DND-41 (cell line): ENCODE measurements around the gene KNDC1.

Source experiments
- ATAC-seq: fragments of 200-7000 bp; cut with Tn5 transposase; 3 replicates; pipeline ENCODE4 v1.9.1; 2021; ENCODE audit warnings: low read depth; ENCODE audit not compliant: insufficient read depth
- DNase-seq: peaks from one replicate; pipeline ENCODE4 v3.0.0-alpha.2; 2020
- H2AFZ ChIP-seq: 2 replicates; pipeline ENCODE4 v1.6.0; 2012; ENCODE audit warnings: low read depth, low read length
- H3K27ac ChIP-seq: 2 replicates; pipeline ENCODE4 v1.5.1; 2012; ENCODE audit warnings: low read length, inconsistent platforms
- H3K27me3 ChIP-seq: fragments of 200-600 bp; sonication (generic); 2 replicates; pipeline ENCODE4 v1.6.0; 2012; ENCODE audit warnings: low read length, mild to moderate bottlenecking, inconsistent platforms; ENCODE audit not compliant: insufficient read depth, poor library complexity
- H3K36me3 ChIP-seq: 2 replicates; pipeline ENCODE4 v1.5.1; 2012; ENCODE audit warnings: low read length, inconsistent platforms; ENCODE audit not compliant: insufficient read depth
- H3K4me1 ChIP-seq: 2 replicates; pipeline ENCODE4 v1.5.1; 2012; ENCODE audit warnings: mild to moderate bottlenecking, low read length; ENCODE audit not compliant: insufficient read depth
- H3K4me2 ChIP-seq: 2 replicates; pipeline ENCODE4 v1.6.0; 2012; ENCODE audit warnings: mild to moderate bottlenecking, moderate library complexity, low read length, inconsistent platforms; ENCODE audit not compliant: insufficient read depth
- H3K4me3 ChIP-seq, 2 experiments: fragments of 200-600 bp in 1 of 2; shearing (Covaris generic) in 1 of 2; 2 replicates each; pipeline ENCODE4 v1.5.1; 2012 to 2016; ENCODE audit warnings: inconsistent platforms in 2 of 2, low read length in 2 of 2, mild to moderate bottlenecking in 2 of 2, low read depth in 1 of 2, moderate library complexity in 1 of 2
- H3K79me2 ChIP-seq: 2 replicates; pipeline ENCODE4 v1.6.0; 2012; ENCODE audit warnings: low read length, inconsistent platforms; ENCODE audit not compliant: insufficient read depth
- H3K9ac ChIP-seq: 2 replicates; pipeline ENCODE4 v1.6.0; 2012; ENCODE audit warnings: low read depth, mild to moderate bottlenecking, inconsistent platforms, low read length, moderate library complexity
- H3K9me3 ChIP-seq: 2 replicates; pipeline ENCODE4 v1.5.1; 2012; ENCODE audit warnings: low read length, moderate library complexity, mild to moderate bottlenecking, inconsistent platforms; ENCODE audit not compliant: insufficient read depth, severe bottlenecking
- H4K20me1 ChIP-seq: 2 replicates; pipeline ENCODE4 v1.6.0; 2012; ENCODE audit warnings: low read length; ENCODE audit not compliant: insufficient read depth
- EZH2 ChIP-seq: IDR thresholded peaks from 3 replicates; pipeline ENCODE4 v1.6.1; 2012; ENCODE audit warnings: borderline replicate concordance, low read depth, mild to moderate bottlenecking, moderate library complexity, low read length, inconsistent platforms; ENCODE audit not compliant: severe bottlenecking
- TF ChIP-seq, protein P1 (sequence below): IDR thresholded peaks from 2 replicates; pipeline ENCODE4 v1.5.1; 2012; ENCODE audit warnings: borderline replicate concordance, low read length, moderate library complexity, mild to moderate bottlenecking; ENCODE audit not compliant: poor library complexity, severe bottlenecking; ENCODE audit errors: extremely low read depth

The KNDC1 gene

DNA sequence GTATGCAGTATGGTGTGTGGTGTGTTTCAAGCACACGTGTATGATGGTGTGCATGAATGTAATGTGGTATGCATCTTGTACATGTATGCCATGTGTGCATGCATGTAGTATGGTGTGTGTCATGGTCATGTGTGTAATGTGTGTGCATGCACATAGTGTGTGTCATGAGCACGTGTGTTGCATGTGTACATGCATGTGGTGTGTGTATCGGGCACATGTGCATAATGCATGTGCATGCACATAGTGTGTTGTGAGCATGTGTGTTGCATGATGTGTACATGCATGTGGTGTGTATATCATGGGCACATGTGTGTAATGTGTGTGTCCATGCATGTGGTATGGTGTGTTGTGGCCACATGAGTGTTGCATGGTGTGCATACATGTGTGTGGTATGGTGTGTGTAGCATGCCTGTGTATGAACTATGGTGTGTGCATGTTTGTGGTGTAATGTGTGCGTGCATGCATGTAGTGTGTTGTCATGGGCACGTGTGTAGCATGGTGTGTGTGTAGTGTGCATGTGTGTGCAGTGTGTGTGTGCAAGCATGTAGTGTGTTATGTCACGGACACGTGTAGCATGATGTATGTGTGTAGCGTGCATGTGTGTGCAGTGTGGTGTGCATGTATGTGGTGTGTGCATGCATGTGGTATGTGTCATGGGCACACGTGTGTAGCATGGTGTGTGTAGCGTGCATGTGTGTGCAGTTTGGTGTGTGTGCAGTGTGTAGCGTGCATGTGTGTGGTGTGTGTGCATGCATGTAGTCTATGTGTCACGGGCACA is 17.6 kb downstream of the KNDC1 start:
- Histone ChIP-seq H3K4me3 (no peak overlapping the region), H3K9me3 (peaks cover 10% of the 10 kb centered on the region), H3K9ac (no peak overlapping the region), H3K27me3 (no peaks in the 10 kb centered on the region), H3K79me2 (no peaks in the 10 kb centered on the region), H3K4me1 (no peaks in the 10 kb centered on the region), H4K20me1 (no peaks in the 10 kb centered on the region), H2AFZ (no peak overlapping the region), H3K4me2 (no peak overlapping the region), H3K36me3 (no peaks in the 10 kb centered on the region), H3K27ac (no peak overlapping the region)
- no peak for TF ChIP-seq EZH2
- TF ChIP-seq, protein P1, sequence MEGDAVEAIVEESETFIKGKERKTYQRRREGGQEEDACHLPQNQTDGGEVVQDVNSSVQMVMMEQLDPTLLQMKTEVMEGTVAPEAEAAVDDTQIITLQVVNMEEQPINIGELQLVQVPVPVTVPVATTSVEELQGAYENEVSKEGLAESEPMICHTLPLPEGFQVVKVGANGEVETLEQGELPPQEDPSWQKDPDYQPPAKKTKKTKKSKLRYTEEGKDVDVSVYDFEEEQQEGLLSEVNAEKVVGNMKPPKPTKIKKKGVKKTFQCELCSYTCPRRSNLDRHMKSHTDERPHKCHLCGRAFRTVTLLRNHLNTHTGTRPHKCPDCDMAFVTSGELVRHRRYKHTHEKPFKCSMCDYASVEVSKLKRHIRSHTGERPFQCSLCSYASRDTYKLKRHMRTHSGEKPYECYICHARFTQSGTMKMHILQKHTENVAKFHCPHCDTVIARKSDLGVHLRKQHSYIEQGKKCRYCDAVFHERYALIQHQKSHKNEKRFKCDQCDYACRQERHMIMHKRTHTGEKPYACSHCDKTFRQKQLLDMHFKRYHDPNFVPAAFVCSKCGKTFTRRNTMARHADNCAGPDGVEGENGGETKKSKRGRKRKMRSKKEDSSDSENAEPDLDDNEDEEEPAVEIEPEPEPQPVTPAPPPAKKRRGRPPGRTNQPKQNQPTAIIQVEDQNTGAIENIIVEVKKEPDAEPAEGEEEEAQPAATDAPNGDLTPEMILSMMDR = no peak
- ATAC-seq = no peak
- no peak for DNase-seq

DNA sequence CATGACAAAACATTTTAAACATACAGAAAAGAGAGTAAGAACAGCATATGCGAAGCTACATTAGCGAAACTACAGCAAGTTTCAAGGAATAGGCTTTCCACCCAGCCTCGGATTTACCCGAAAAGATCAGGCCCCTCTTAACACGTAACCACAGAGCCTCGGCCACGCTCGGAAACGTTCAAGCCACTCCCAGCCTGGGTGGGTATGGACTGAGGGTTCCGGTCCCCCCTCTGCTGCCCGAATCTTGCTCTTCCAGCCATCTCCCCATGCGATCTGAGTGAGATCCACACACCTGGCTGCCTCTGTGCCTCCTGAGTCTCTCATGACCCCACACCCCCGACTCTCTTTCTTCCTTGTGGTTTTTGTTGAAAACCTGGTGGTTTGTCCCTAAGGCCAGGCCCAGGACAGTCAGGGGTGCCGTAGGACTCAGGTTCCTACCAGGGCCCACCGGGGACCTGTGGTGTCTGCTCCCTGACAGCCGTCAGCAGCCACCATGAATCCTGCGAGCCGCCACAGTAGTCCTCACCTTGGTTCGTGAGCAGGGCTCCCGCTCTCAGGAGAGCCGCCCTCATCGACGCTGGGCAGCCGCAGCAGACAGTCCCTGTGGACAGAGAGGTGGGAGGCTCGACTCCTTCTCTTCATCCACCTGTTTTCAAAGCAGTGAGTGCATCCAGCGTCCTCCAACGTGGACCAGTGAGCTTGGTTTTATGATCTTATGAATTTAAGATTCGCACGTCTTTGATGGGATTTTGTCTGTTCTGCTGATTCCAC is 18.5 kb downstream of the KNDC1 start:
- H3K27ac ChIP-seq = no peak overlapping the region
- no peak for ATAC-seq
- H3K27me3 ChIP-seq = no peaks in the 10 kb centered on the region
- H3K36me3 ChIP-seq = no peaks in the 10 kb centered on the region
- H2AFZ ChIP-seq = no peak overlapping the region
- no peaks in the 10 kb centered on the region for H3K4me1 ChIP-seq
- no peaks in the 10 kb centered on the region for H3K79me2 ChIP-seq
- no peak overlapping the region for H3K4me2 ChIP-seq
- no peak for TF ChIP-seq EZH2
- TF ChIP-seq, protein P1 = no peak
- no peak overlapping the region for H3K4me3 ChIP-seq
- DNase-seq = no peak
- H3K9me3 ChIP-seq = peaks cover 10% of the 10 kb centered on the region
- H3K9ac ChIP-seq = no peak overlapping the region
- no peaks in the 10 kb centered on the region for H4K20me1 ChIP-seq

DNA sequence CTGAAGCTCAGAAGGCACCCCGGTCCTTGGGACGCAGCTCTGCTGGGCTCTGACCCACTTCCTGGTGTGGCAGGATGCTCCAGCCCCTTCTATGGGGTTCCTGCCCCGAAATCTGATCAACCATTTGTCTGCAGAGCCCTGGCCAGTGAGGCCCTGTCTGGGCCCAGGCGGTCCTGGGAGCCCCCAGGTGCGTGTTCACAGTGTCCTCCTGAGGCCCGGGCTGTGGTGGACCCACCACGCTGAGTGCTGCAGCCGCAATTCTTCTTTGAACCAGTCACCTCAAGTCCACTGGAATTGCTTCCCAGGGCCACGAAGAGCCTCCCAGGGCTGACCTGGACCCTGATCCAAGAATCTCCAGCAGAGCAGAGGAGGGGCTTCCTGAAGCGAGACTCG is 19.1 kb downstream of the KNDC1 start:
- no peaks in the 10 kb centered on the region for H3K79me2 ChIP-seq
- DNase-seq (no peak), ATAC-seq (no peak)
- no peak overlapping the region for H3K27ac ChIP-seq
- no peaks in the 10 kb centered on the region; the same call in 1 of the 2 replicates for H4K20me1 ChIP-seq
- H3K36me3 ChIP-seq = no peaks in the 10 kb centered on the region
- H3K27me3 ChIP-seq = no peaks in the 10 kb centered on the region
- H3K9me3 ChIP-seq = peaks cover 10% of the 10 kb centered on the region
- H2AFZ ChIP-seq = no peak overlapping the region
- H3K9ac ChIP-seq = no peak overlapping the region
- H3K4me1 ChIP-seq = no peaks in the 10 kb centered on the region
- no peak overlapping the region for H3K4me2 ChIP-seq
- TF ChIP-seq, protein P1 = no peak
- TF ChIP-seq EZH2 = no peak
- no peak overlapping the region for H3K4me3 ChIP-seq
